Mesothelial cell of epicardium (in vitro differentiated cells): ENCODE measurements around the gene PALM3. TPM values are rescaled to one million over a fixed set of nuclear protein-coding genes. Genes with fewer than 3 reads are reported as not detected.

Experiments used
- DNase-seq, 2 experiments: peaks; one replicate each; pipeline ENCODE4 v3.0.0; 2021; ENCODE audit warnings: low spot score in 2 of 2; ENCODE audit not compliant: unreplicated experiment in 2 of 2
- H3K27ac Mint-ChIP-seq: 2 replicates; pipeline ENCODE4 v1.8.0; 2021; ENCODE audit warnings: mixed read lengths
- H3K27me3 Mint-ChIP-seq: 2 replicates; pipeline ENCODE4 v1.8.0; 2021; ENCODE audit warnings: low read depth, mixed read lengths
- H3K36me3 Mint-ChIP-seq: 2 replicates; pipeline ENCODE4 v1.8.0; 2021; ENCODE audit warnings: mixed read lengths
- H3K4me1 Mint-ChIP-seq: 2 replicates; pipeline ENCODE4 v1.8.0; 2021; ENCODE audit warnings: mixed read lengths
- H3K4me3 Mint-ChIP-seq: 2 replicates; pipeline ENCODE4 v1.8.0; 2021; ENCODE audit warnings: mild to moderate bottlenecking, moderate library complexity, mixed read lengths
- H3K9me3 Mint-ChIP-seq: 2 replicates; pipeline ENCODE4 v1.8.0; 2021; ENCODE audit warnings: mixed read lengths
- CTCF ChIP-seq: fragments of 200-600 bp; sonication (generic); IDR thresholded peaks from one replicate; pipeline ENCODE4 v1.5.0; 2021; ENCODE audit warnings: antibody characterized with exemption; ENCODE audit not compliant: unreplicated experiment
- total RNA-seq: library from RNA; stranded (reverse); gene quantifications from 3 replicates; pipeline ENCODE4 v1.2.1, GENCODE V29; 2021

Gene PALM3
- total RNA-seq, 1 donor from 2014 or later: 2.4 TPM

GRCh38 chr19:14004619-14005348 lies 57.1 kb downstream of the PALM3 start:
- Mint-ChIP-seq H3K4me1 (peaks cover 14% of the 10 kb centered on the region), H3K36me3 (peaks cover 3% of the 10 kb centered on the region), H3K27me3 (no peaks in the 10 kb centered on the region), H3K9me3 (no peaks in the 10 kb centered on the region), H3K27ac (peak overlapping the region; percentile 90), H3K4me3 (peak overlapping the region; percentile 68)
- DNase-seq: no peak
- no peak for TF ChIP-seq CTCF

Other genes with a start within 250 kb of the PALM3 start
- 4.9 to 8.6 TPM (median 8.2 TPM) in 3 replicates for gene NANOS3, start 184.9 kb downstream of the PALM3 start, total RNA-seq
- 6.3 to 7.2 TPM (median 7.0 TPM) in 3 replicates for gene BRME1, start 156.0 kb downstream of the PALM3 start, total RNA-seq
- 59.2 to 66.0 TPM (median 62.8 TPM) in 3 replicates for gene CC2D1A, start 155.9 kb downstream of the PALM3 start, total RNA-seq
- gene PODNL1, start 123.7 kb downstream of the PALM3 start, total RNA-seq: 0.20 to 1.0 TPM (median 0.75 TPM) in 3 replicates
- 54.4 to 56.6 TPM (median 55.7 TPM) in 3 replicates for gene DCAF15, start 109.6 kb downstream of the PALM3 start, total RNA-seq
- 20.6 to 21.6 TPM (median 21.2 TPM) in 3 replicates for gene RFX1, start 55.8 kb downstream of the PALM3 start, total RNA-seq
- not detected in 3 replicates for gene RLN3, start 33.9 kb downstream of the PALM3 start, total RNA-seq
- gene IL27RA, start 30.3 kb downstream of the PALM3 start, total RNA-seq: 6.2 to 6.6 TPM (median 6.5 TPM) in 3 replicates
- 0.81 to 1.3 TPM (median 0.98 TPM) in 3 replicates for gene MISP3, start 10.7 kb upstream of the PALM3 start, total RNA-seq
- 0.45 to 0.90 TPM (median 0.58 TPM) in 3 replicates for gene C19orf67, start 23.7 kb upstream of the PALM3 start, total RNA-seq
- 67.8 to 74.2 TPM (median 74.0 TPM) in 3 replicates for gene SAMD1, start 28.7 kb upstream of the PALM3 start, total RNA-seq
- gene PRKACA, start 55.7 kb upstream of the PALM3 start, total RNA-seq: 80.9 to 87.7 TPM (median 82.9 TPM) in 3 replicates
- 6.3 to 8.9 TPM (median 8.4 TPM) in 3 replicates for gene ASF1B, start 74.5 kb upstream of the PALM3 start, total RNA-seq
- 97.9 to 106 TPM (median 102 TPM) in 3 replicates for gene ADGRL1, start 144.1 kb upstream of the PALM3 start, total RNA-seq